GM23338 (cell line): ENCODE data around the gene EPS8L2. TPM values are rescaled to one million over a fixed set of nuclear protein-coding genes. Genes with fewer than 3 reads are reported as not detected.
A peak's percentile ranks its signal among the peaks of the same experiment; 100 is the strongest.

Experiments used
- ATAC-seq: fragments of 200-7000 bp; cut with Tn5 transposase; 3 replicates; pipeline ENCODE4 v1.9.1; 2020
- DNase-seq: peaks from one replicate; pipeline ENCODE4 v3.0.0-alpha.2; 2015; ENCODE audit warnings: low spot score
- H2AFZ ChIP-seq: fragments of 200-600 bp; sonication (generic); 2 replicates; pipeline ENCODE4 v1.8.0; 2016; ENCODE audit warnings: antibody characterized with exemption, mild to moderate bottlenecking, moderate library complexity
- H3F3A ChIP-seq: fragments of 200-600 bp; sonication (generic); replicated peaks from 2 replicates; pipeline ENCODE4 v1.8.0; 2017; ENCODE audit warnings: antibody characterized with exemption, mixed run types, low read depth
- H3K27ac ChIP-seq: fragments of 200-600 bp; sonication (generic); 2 replicates; pipeline ENCODE4 v1.6.1; 2016; ENCODE audit warnings: low read depth
- H3K27me3 ChIP-seq: fragments of 200-600 bp; sonication (generic); 2 replicates; pipeline ENCODE4 v1.8.0; 2016; ENCODE audit warnings: mild to moderate bottlenecking, mixed run types, moderate library complexity; ENCODE audit not compliant: insufficient read depth
- H3K36me3 ChIP-seq: fragments of 200-600 bp; sonication (generic); 2 replicates; pipeline ENCODE4 v1.8.0; 2016; ENCODE audit warnings: mild to moderate bottlenecking; ENCODE audit not compliant: insufficient read depth
- H3K4me1 ChIP-seq: fragments of 200-600 bp; sonication (generic); 2 replicates; pipeline ENCODE4 v1.8.0; 2016; ENCODE audit warnings: mild to moderate bottlenecking, moderate library complexity; ENCODE audit not compliant: insufficient read depth
- H3K4me2 ChIP-seq: fragments of 200-600 bp; sonication (generic); 2 replicates; pipeline ENCODE4 v1.7.1; 2017; ENCODE audit warnings: mixed run types
- H3K4me3 ChIP-seq: fragments of 200-600 bp; sonication (generic); 2 replicates; pipeline ENCODE4 v1.6.1; 2016; ENCODE audit warnings: mixed run types
- H3K79me2 ChIP-seq: fragments of 200-600 bp; sonication (generic); replicated peaks from 2 replicates; pipeline ENCODE4 v1.8.0; 2017; ENCODE audit warnings: mild to moderate bottlenecking; ENCODE audit not compliant: insufficient read depth
- H3K9me2 ChIP-seq: fragments of 200-600 bp; sonication (generic); 2 replicates; pipeline ENCODE4 v1.8.0; 2017; ENCODE audit not compliant: insufficient read depth
- H4K20me1 ChIP-seq: fragments of 200-600 bp; sonication (generic); replicated peaks from 2 replicates; pipeline ENCODE4 v1.8.0; 2017; ENCODE audit warnings: mild to moderate bottlenecking; ENCODE audit not compliant: insufficient read depth
- H3K27ac Mint-ChIP-seq: 2 replicates; pipeline ENCODE4 v1.8.0; 2020; ENCODE audit warnings: inconsistent platforms, mild to moderate bottlenecking, moderate library complexity, mixed read lengths
- H3K27me3 Mint-ChIP-seq: 3 replicates; pipeline ENCODE4 v1.8.0; 2022; ENCODE audit warnings: low read depth, mild to moderate bottlenecking, moderate library complexity, mixed read lengths, inconsistent platforms; ENCODE audit not compliant: insufficient read depth, poor library complexity
- H3K36me3 Mint-ChIP-seq: 3 replicates; pipeline ENCODE4 v1.8.0; 2021; ENCODE audit warnings: low read depth, mild to moderate bottlenecking, inconsistent platforms, moderate library complexity, mixed read lengths
- H3K4me1 Mint-ChIP-seq: 3 replicates; pipeline ENCODE4 v1.8.0; 2020; ENCODE audit warnings: mild to moderate bottlenecking, inconsistent platforms, mixed read lengths
- H3K4me3 Mint-ChIP-seq: 3 replicates; pipeline ENCODE4 v1.8.0; 2021; ENCODE audit warnings: moderate library complexity, mild to moderate bottlenecking, inconsistent platforms, mixed read lengths
- H3K9me3 Mint-ChIP-seq: 3 replicates; pipeline ENCODE4 v1.8.0; 2020; ENCODE audit warnings: moderate library complexity, mild to moderate bottlenecking, inconsistent platforms, mixed read lengths
- CREB1 ChIP-seq: fragments of 250-450 bp; sonication (Bioruptor Pico); IDR thresholded peaks from 2 replicates; pipeline ENCODE4 v1.5.0; 2020; ENCODE audit warnings: low read depth, mild to moderate bottlenecking, moderate library complexity
- EZH2 ChIP-seq: fragments of 200-600 bp; sonication (generic); IDR thresholded peaks from one replicate; pipeline ENCODE4 v1.8.0; 2017; ENCODE audit warnings: antibody characterized with exemption, mild to moderate bottlenecking, low read depth; ENCODE audit not compliant: unreplicated experiment
- EZH2phosphoT487 ChIP-seq: fragments of 200-600 bp; sonication (generic); IDR thresholded peaks from one replicate; pipeline ENCODE4 v1.8.1; 2018; ENCODE audit warnings: antibody characterized with exemption; ENCODE audit not compliant: unreplicated experiment
- JUNB ChIP-seq: IDR thresholded peaks from one replicate; pipeline ENCODE4 v1.6.1; 2016; ENCODE audit warnings: antibody characterized with exemption; ENCODE audit not compliant: unreplicated experiment
- POLR2AphosphoS5 ChIP-seq: IDR thresholded peaks from 2 replicates; pipeline ENCODE4 v1.6.1; 2016; ENCODE audit warnings: antibody characterized with exemption, low read depth
- ZNF114 ChIP-seq: fragments of 250-450 bp; sonication (Bioruptor Pico); IDR thresholded peaks from 2 replicates; pipeline ENCODE4 v1.5.0; 2020; ENCODE audit warnings: mild to moderate bottlenecking, moderate library complexity
- ZNF331 ChIP-seq: fragments of 250-450 bp; sonication (Bioruptor Pico); IDR thresholded peaks from 2 replicates; pipeline ENCODE4 v1.5.0; 2020; ENCODE audit warnings: low read depth, mild to moderate bottlenecking, moderate library complexity
- polyA plus RNA-seq: library from polyadenylated mRNA; unstranded; fragments of >200 nt; fragmentation: Nextera tagmentation; extraction: Ambion mirVana; gene quantifications from 2 replicates; pipeline ENCODE4 v1.2.1, GENCODE V29; 2016
- total RNA-seq: library from RNA; depleted of rRNA; stranded (reverse); fragments of >200 nt; shearing (Covaris generic); gene quantifications from 2 replicates; pipeline ENCODE4 v1.2.3, GENCODE V29; 2014
- TF ChIP-seq, protein P1 (sequence below), 2 experiments: fragments of 200-600 bp in 1 of 2; sonication (generic) in 1 of 2; conservative IDR thresholded peaks; 2 replicates each; pipeline versions ENCODE4 v1.5.1 to v1.6.1; 2016 to 2017; ENCODE audit warnings: antibody characterized with exemption in 2 of 2, low read depth in 2 of 2, mild to moderate bottlenecking in 2 of 2, moderate library complexity in 1 of 2
- TF ChIP-seq, protein P2 (sequence below): IDR thresholded peaks from 2 replicates; pipeline ENCODE4 v1.6.1; 2016; ENCODE audit warnings: antibody characterized with exemption
- TF ChIP-seq, protein P3 (sequence below): IDR thresholded peaks from one replicate; pipeline ENCODE4 v1.6.1; 2018; ENCODE audit warnings: antibody characterized with exemption; ENCODE audit not compliant: unreplicated experiment

EPS8L2 gene
- total and polyA plus RNA-seq, 2 experiments from 2014 or later, result 38.7 to 59.4 TPM

DNA sequence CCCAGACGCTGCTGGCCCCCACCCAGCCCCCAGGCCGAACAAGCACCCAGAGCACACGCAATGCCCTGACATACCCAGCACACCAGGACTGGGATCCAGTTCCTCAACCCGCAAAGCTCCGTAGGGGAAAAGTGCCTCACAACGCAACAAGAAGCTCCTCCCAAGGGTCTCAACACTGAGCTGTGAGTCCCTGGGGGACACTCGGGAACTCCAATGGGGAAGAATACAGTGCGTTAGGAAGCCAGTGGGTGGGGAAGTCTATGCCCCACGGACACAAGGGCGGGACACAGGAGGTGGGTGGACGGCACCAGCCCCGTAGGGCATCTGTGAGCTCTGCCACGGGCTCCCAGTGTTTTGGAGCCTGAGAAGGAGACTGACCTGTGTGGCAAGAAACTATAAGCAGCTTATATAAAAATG, 12.6 kb upstream of the EPS8L2 start:
- Mint-ChIP-seq H3K9me3 (peaks cover 4% of the 10 kb centered on the region; the same call in 2 of the 3 replicates), H3K27me3 (peaks cover 21% of the 10 kb centered on the region), H3K4me3 (peak overlapping the region; percentile 82), H3K4me1 (peaks cover 35% of the 10 kb centered on the region), H3K27ac (peak overlapping the region; percentile 16; the same call in 1 of the 2 replicates), H3K36me3 (peaks cover 25% of the 10 kb centered on the region)
- Histone ChIP-seq H3F3A (peaks cover 32% of the 10 kb centered on the region), H3K36me3 (no peaks in the 10 kb centered on the region), H3K79me2 (peaks cover 51% of the 10 kb centered on the region), H3K4me1 (peaks cover 20% of the 10 kb centered on the region), H3K9me2 (no peaks in the 10 kb centered on the region), H2AFZ (no peak overlapping the region), H3K4me2 (peak overlapping the region; percentile 73), H3K4me3 (peak overlapping the region; percentile 32; the same call in 1 of the 2 replicates), H4K20me1 (peaks cover 4% of the 10 kb centered on the region; the same call in 1 of the 2 replicates), H3K27me3 (no peaks in the 10 kb centered on the region), H3K27ac (no peak overlapping the region)
- DNase-seq (no peak), ATAC-seq (no peak)
- TF ChIP-seq EZH2 (no peak), EZH2phosphoT487 (no peak)
- TF ChIP-seq, protein P1, sequence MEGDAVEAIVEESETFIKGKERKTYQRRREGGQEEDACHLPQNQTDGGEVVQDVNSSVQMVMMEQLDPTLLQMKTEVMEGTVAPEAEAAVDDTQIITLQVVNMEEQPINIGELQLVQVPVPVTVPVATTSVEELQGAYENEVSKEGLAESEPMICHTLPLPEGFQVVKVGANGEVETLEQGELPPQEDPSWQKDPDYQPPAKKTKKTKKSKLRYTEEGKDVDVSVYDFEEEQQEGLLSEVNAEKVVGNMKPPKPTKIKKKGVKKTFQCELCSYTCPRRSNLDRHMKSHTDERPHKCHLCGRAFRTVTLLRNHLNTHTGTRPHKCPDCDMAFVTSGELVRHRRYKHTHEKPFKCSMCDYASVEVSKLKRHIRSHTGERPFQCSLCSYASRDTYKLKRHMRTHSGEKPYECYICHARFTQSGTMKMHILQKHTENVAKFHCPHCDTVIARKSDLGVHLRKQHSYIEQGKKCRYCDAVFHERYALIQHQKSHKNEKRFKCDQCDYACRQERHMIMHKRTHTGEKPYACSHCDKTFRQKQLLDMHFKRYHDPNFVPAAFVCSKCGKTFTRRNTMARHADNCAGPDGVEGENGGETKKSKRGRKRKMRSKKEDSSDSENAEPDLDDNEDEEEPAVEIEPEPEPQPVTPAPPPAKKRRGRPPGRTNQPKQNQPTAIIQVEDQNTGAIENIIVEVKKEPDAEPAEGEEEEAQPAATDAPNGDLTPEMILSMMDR (conservative IDR thresholded peaks at IDR 0.05; ENCODE audit: low read depth in 2 of 2), result no peak

DNA sequence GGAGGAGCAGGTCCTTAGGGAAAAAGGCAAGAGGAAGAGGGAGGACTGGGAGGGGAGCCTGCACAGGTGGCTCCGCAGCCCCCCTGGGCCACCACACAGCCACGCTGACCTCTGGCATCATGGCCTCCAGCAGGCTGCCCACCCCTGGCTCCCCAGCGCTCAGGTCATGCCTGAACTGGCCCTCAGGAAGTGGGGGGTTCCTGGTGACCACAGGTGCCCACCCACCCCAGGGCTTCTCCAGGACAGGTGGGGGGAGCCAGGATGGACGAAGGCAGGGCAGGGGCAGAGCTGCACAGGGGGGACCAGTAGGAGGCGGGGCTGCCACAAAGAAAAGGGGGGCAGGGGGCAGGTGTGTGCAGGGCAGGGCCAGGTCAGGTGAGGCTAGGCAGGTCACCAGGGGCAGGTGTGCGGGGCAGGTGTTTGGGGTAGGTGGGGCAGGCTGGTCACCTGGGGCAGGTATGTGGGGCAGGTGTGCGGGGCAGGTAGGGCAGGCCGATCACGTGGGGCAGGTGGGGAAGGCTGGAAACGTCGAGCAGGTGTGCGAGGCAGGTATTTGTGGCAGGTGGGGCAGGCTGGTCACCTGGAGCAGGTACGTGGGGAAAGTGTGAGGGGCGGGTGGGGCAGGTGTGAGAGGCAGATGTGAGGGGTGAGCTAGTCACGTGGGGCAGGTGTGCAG, 12.0 kb upstream of the EPS8L2 start:
- H3K4me1 ChIP-seq, result peaks cover 21% of the 10 kb centered on the region
- H3F3A ChIP-seq, result peaks cover 31% of the 10 kb centered on the region
- DNase-seq (no peak), ATAC-seq (no peak)
- peak overlapping the region; percentile 73 for H3K4me2 ChIP-seq
- H3K4me1 Mint-ChIP-seq, result peaks cover 36% of the 10 kb centered on the region
- H3K36me3 Mint-ChIP-seq, result peaks cover 20% of the 10 kb centered on the region
- H3K4me3 Mint-ChIP-seq, result peak overlapping the region; percentile 82
- peaks cover 22% of the 10 kb centered on the region for H3K27me3 Mint-ChIP-seq
- peaks cover 5% of the 10 kb centered on the region; the same call in 1 of the 2 replicates for H4K20me1 ChIP-seq
- no peak overlapping the region for H2AFZ ChIP-seq
- no peak overlapping the region for H3K27ac ChIP-seq
- H3K9me3 Mint-ChIP-seq, result peaks cover 4% of the 10 kb centered on the region; the same call in 2 of the 3 replicates
- H3K27ac Mint-ChIP-seq, result no peak overlapping the region
- no peaks in the 10 kb centered on the region for H3K9me2 ChIP-seq
- peaks cover 51% of the 10 kb centered on the region for H3K79me2 ChIP-seq
- peak overlapping the region; percentile 32; the same call in 1 of the 2 replicates for H3K4me3 ChIP-seq
- no peaks in the 10 kb centered on the region for H3K27me3 ChIP-seq
- no peaks in the 10 kb centered on the region for H3K36me3 ChIP-seq
- TF ChIP-seq ZNF114 (no peak), ZNF331 (CRISPR knock-in tag) (no peak), EZH2 (no peak), EZH2phosphoT487 (no peak), POLR2AphosphoS5 (no peak), JUNB (no peak), CREB1 (CRISPR knock-in tag) (no peak)
- TF ChIP-seq, protein P2, sequence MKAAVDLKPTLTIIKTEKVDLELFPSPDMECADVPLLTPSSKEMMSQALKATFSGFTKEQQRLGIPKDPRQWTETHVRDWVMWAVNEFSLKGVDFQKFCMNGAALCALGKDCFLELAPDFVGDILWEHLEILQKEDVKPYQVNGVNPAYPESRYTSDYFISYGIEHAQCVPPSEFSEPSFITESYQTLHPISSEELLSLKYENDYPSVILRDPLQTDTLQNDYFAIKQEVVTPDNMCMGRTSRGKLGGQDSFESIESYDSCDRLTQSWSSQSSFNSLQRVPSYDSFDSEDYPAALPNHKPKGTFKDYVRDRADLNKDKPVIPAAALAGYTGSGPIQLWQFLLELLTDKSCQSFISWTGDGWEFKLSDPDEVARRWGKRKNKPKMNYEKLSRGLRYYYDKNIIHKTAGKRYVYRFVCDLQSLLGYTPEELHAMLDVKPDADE, result no peak
- TF ChIP-seq, protein P1 (conservative IDR thresholded peaks at IDR 0.05; ENCODE audit: low read depth in 2 of 2), result no peak
- TF ChIP-seq, protein P3, sequence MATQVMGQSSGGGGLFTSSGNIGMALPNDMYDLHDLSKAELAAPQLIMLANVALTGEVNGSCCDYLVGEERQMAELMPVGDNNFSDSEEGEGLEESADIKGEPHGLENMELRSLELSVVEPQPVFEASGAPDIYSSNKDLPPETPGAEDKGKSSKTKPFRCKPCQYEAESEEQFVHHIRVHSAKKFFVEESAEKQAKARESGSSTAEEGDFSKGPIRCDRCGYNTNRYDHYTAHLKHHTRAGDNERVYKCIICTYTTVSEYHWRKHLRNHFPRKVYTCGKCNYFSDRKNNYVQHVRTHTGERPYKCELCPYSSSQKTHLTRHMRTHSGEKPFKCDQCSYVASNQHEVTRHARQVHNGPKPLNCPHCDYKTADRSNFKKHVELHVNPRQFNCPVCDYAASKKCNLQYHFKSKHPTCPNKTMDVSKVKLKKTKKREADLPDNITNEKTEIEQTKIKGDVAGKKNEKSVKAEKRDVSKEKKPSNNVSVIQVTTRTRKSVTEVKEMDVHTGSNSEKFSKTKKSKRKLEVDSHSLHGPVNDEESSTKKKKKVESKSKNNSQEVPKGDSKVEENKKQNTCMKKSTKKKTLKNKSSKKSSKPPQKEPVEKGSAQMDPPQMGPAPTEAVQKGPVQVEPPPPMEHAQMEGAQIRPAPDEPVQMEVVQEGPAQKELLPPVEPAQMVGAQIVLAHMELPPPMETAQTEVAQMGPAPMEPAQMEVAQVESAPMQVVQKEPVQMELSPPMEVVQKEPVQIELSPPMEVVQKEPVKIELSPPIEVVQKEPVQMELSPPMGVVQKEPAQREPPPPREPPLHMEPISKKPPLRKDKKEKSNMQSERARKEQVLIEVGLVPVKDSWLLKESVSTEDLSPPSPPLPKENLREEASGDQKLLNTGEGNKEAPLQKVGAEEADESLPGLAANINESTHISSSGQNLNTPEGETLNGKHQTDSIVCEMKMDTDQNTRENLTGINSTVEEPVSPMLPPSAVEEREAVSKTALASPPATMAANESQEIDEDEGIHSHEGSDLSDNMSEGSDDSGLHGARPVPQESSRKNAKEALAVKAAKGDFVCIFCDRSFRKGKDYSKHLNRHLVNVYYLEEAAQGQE, result no peak
